Kidney (tissue), 14 donors: ENCODE results near the gene DNAJC5G. TPM values are rescaled to one million over a fixed set of nuclear protein-coding genes. Genes with fewer than 3 reads are reported as not detected.

Experiments used
- DNase-seq, 5 donors: peaks; one replicate each; pipeline ENCODE4 v3.0.0-alpha.2; 2013 to 2020
- FAIRE-seq: peaks from 2 replicates; lab custom pipeline; 2012; peaks lifted over from hg19 to GRCh38; lab: Jason Lieb, UNC
- H3K27ac ChIP-seq, 2 donors: one replicate each; pipeline ENCODE4 v1.7.0; 2013; ENCODE audit warnings: low read depth in 2 of 2, low read length in 2 of 2, inconsistent platforms in 1 of 2
- H3K27me3 ChIP-seq: one replicate; pipeline ENCODE4 v1.7.1; 2013; ENCODE audit warnings: low read length, inconsistent platforms; ENCODE audit not compliant: control insufficient read depth, insufficient read depth
- H3K36me3 ChIP-seq, 3 donors: one replicate each; pipeline versions ENCODE4 v1.7.0 to v1.7.1; 2013; ENCODE audit warnings: low read length in 3 of 3, control low read depth in 1 of 3, inconsistent platforms in 1 of 3; ENCODE audit not compliant: insufficient read depth in 3 of 3, control insufficient read depth in 2 of 3
- H3K4me1 ChIP-seq, 3 donors: one replicate each; pipeline versions ENCODE4 v1.7.0 to v1.7.1; 2013; ENCODE audit warnings: low read length in 3 of 3, inconsistent platforms in 1 of 3, low read depth in 1 of 3; ENCODE audit not compliant: control insufficient read depth in 2 of 3, insufficient read depth in 2 of 3
- H3K4me3 ChIP-seq, 3 donors: one replicate each; pipeline versions ENCODE4 v1.7.0 to v1.8.1; 2013; ENCODE audit warnings: low read length in 3 of 3, control low read depth in 1 of 3, inconsistent platforms in 1 of 3
- H3K9ac ChIP-seq, 3 donors: one replicate each; pipeline versions ENCODE4 v1.7.0 to v1.7.1; 2013; ENCODE audit warnings: low read length in 3 of 3, control low read depth in 1 of 3, inconsistent platforms in 1 of 3
- H3K9me3 ChIP-seq, 3 donors: one replicate each; pipeline versions ENCODE4 v1.7.0 to v1.7.1; 2013; ENCODE audit warnings: low read length in 3 of 3, control low read depth in 1 of 3, inconsistent platforms in 1 of 3; ENCODE audit not compliant: control insufficient read depth in 2 of 3, insufficient read depth in 1 of 3
- CTCF ChIP-seq: IDR thresholded peaks from 3 replicates; pipeline ENCODE4 v1.5.1; 2012; ENCODE audit warnings: mild to moderate bottlenecking, moderate library complexity, borderline replicate concordance; ENCODE audit not compliant: insufficient read depth; ENCODE audit errors: extremely low read depth
- intact Hi-C: fragments of 100-400 bp; cut with DNase I; formaldehyde crosslinking; loops from one replicate; pipeline ENCODE4 v1.11.1; 2022
- polyA plus RNA-seq: library from polyadenylated mRNA; stranded (reverse); fragments of 350-450 nt; fragmentation: Illumina TruSeq; extraction: RNeasy Lipid Tissue Mini Kit (QIAGEN cat#74804); gene quantifications from one replicate; pipeline ENCODE4 v1.2.3, GENCODE V29; 2014; ENCODE audit warnings: low read depth, low replicate concordance; ENCODE audit not compliant: insufficient read depth
- total RNA-seq: library from RNA; stranded (reverse); fragmentation: NEBNext Ultra II Directional; extraction: Animal tissue kit (Norgen Biotek cat#: 25700); gene quantifications from one replicate; pipeline ENCODE4 v1.2.1, GENCODE V29; 2021
- donor health status: control.
- donor health status: control.
- donor health status: control.
- donor health status: control.
- donor health status: control.
- donor health status: DM: yes; HTN: yes; CAD: no.
- donor health status: Normal renal cell carcinoma (clear cell type).

DNAJC5G gene
- total and polyA plus RNA-seq, 2 donors from 2014 or later: not detected

DNA sequence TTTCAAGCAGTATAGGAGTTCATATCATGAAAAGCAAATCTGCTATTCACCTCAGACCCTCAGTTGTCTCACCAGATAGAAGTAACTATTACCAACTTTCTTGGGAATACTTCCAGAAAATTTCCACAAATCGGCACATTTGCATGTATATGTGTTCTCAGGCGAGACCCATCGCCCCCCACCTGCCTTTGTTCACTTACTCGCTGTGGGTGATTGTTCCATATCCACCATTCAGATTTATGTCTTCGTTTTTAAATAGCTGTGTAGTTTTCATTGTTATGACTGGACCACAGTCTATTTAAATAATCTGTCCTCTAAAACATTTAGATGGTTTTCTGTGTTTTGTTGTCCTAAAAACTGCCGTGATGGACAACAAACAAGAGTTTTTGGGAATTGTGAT is 10.2 kb downstream of the DNAJC5G start:
- Histone ChIP-seq H3K27me3 (no peaks in the 10 kb centered on the region), H3K9me3 (no peaks in the 10 kb centered on the region), H3K4me3 (no peak overlapping the region), H3K27ac (no peak overlapping the region), H3K36me3 (no peaks in the 10 kb centered on the region), H3K4me1 (no peaks in the 10 kb centered on the region), H3K9ac (no peak overlapping the region)
- no peak for TF ChIP-seq CTCF
- intact Hi-C loops: no loop called here
- FAIRE-seq: no peak
- DNase-seq: no peak

DNA sequence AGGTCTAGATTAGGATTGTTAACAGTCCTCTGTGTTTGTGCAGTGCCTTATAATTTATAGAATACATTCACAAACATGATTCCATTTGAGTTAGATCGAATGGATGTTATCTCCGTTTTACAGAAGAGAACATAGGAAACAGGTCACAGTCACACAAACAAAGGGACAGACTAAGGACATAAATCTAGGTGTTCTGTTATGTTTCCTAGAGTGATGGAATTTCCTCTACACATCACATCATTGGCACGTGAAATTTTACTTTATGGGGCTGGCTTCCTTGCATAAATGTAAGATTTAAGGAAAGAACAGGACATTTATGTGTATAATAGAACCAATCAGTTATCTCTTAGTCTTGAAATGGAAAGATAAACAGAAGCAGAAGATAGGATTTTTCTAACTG is 13.4 kb downstream of the DNAJC5G start:
- DNase-seq (no peak), FAIRE-seq (no peak)
- Histone ChIP-seq H3K36me3 (no peaks in the 10 kb centered on the region), H3K9me3 (no peaks in the 10 kb centered on the region), H3K27me3 (no peaks in the 10 kb centered on the region), H3K4me1 (no peaks in the 10 kb centered on the region), H3K27ac (no peak overlapping the region), H3K4me3 (no peak overlapping the region), H3K9ac (no peak overlapping the region)
- intact Hi-C loops: no loop called here
- TF ChIP-seq CTCF: no peak

- FAIRE-seq (no peak), DNase-seq (no peak)
- no peak overlapping the region for H3K27ac ChIP-seq
- no peaks in the 10 kb centered on the region for H3K27me3 ChIP-seq
- no peak for TF ChIP-seq CTCF
- H3K9ac ChIP-seq: no peak overlapping the region
- no peaks in the 10 kb centered on the region for H3K4me1 ChIP-seq
- H3K36me3 ChIP-seq: no peaks in the 10 kb centered on the region
- no peaks in the 10 kb centered on the region for H3K9me3 ChIP-seq
- intact Hi-C loops: no loop called here
- no peak overlapping the region for H3K4me3 ChIP-seq
Measured at GRCh38 chr2:27290549-27290948, 15.3 kb downstream of the DNAJC5G start.

- Histone ChIP-seq H3K4me3 (no peak overlapping the region), H3K9ac (no peak overlapping the region), H3K9me3 (no peaks in the 10 kb centered on the region), H3K36me3 (no peaks in the 10 kb centered on the region), H3K27me3 (no peaks in the 10 kb centered on the region), H3K4me1 (no peaks in the 10 kb centered on the region), H3K27ac (no peak overlapping the region)
- TF ChIP-seq CTCF: no peak
- DNase-seq: peak in 1 of 5 donors; percentile 23
- FAIRE-seq: no peak
- intact Hi-C loops: no loop called here
Measured at GRCh38 chr2:27291865-27292264, 16.6 kb downstream of the DNAJC5G start.
